IPS-11a (cell line): ENCODE results near the gene TTC33.

Experiments
- H3K4me3 ChIP-seq: one replicate; pipeline ENCODE4 v1.5.1; 2013; ENCODE audit warnings: low read depth, low read length, control low read depth

Gene TTC33

GRCh38 chr5:40490464-40491111 is 265.2 kb downstream of the TTC33 start:
- H3K4me3 ChIP-seq, result no peak overlapping the region

GRCh38 chr5:40489421-40489820 is 266.3 kb downstream of the TTC33 start:
- H3K4me3 ChIP-seq, result no peak overlapping the region

- no peak overlapping the region for H3K4me3 ChIP-seq
Observed at GRCh38 chr5:40486437-40487275, 269.1 kb downstream of the TTC33 start.

- H3K4me3 ChIP-seq, result no peak overlapping the region
Observed at GRCh38 chr5:40485021-40485998, 270.5 kb downstream of the TTC33 start.

- H3K4me3 ChIP-seq, result no peak overlapping the region
Observed at GRCh38 chr5:40484495-40484894, 271.3 kb downstream of the TTC33 start.

- no peak overlapping the region for H3K4me3 ChIP-seq
Observed at GRCh38 chr5:40483316-40483715, 272.4 kb downstream of the TTC33 start.

GRCh38 chr5:40481241-40481640 is 274.5 kb downstream of the TTC33 start:
- H3K4me3 ChIP-seq, result no peak overlapping the region

- H3K4me3 ChIP-seq, result no peak overlapping the region
Observed at GRCh38 chr5:40480392-40480791, 275.4 kb downstream of the TTC33 start.

GRCh38 chr5:40479939-40480338 is 275.8 kb downstream of the TTC33 start:
- H3K4me3 ChIP-seq, result no peak overlapping the region

GRCh38 chr5:40478766-40479165 is 277.0 kb downstream of the TTC33 start:
- H3K4me3 ChIP-seq, result no peak overlapping the region

- H3K4me3 ChIP-seq, result no peak overlapping the region
Observed at GRCh38 chr5:40477856-40478546, 277.8 kb downstream of the TTC33 start.

GRCh38 chr5:40475561-40475960 is 280.2 kb downstream of the TTC33 start:
- H3K4me3 ChIP-seq, result no peak overlapping the region

GRCh38 chr5:40474250-40474649 is 281.5 kb downstream of the TTC33 start:
- no peak overlapping the region for H3K4me3 ChIP-seq

- no peak overlapping the region for H3K4me3 ChIP-seq
Observed at GRCh38 chr5:40465416-40465815, 290.3 kb downstream of the TTC33 start.

GRCh38 chr5:40464511-40464910 is 291.2 kb downstream of the TTC33 start:
- H3K4me3 ChIP-seq, result no peak overlapping the region
